Keratinocyte (primary cell): ENCODE data around the gene MAPKBP1.

ENCODE experiments used
- EZH2 ChIP-seq: IDR thresholded peaks from one replicate; pipeline ENCODE4 v1.6.1; 2012; ENCODE audit warnings: inconsistent platforms, mild to moderate bottlenecking, low read length, moderate library complexity
- TF ChIP-seq, protein P1 (sequence below), 3 experiments: IDR thresholded peaks in 1 of 3; conservative IDR thresholded peaks in 1 of 3; optimal IDR thresholded peaks in 1 of 3; 2 replicates in 2 of 3; 3 replicates in 1 of 3; pipeline versions ENCODE3 to v1.5.1; 2011; ENCODE audit warnings: low read length in 3 of 3, mild to moderate bottlenecking in 3 of 3, moderate library complexity in 2 of 3, control low read depth in 1 of 3, inconsistent platforms in 1 of 3; ENCODE audit not compliant: insufficient read depth in 2 of 3; ENCODE audit errors: extremely low read depth in 1 of 3

DNA sequence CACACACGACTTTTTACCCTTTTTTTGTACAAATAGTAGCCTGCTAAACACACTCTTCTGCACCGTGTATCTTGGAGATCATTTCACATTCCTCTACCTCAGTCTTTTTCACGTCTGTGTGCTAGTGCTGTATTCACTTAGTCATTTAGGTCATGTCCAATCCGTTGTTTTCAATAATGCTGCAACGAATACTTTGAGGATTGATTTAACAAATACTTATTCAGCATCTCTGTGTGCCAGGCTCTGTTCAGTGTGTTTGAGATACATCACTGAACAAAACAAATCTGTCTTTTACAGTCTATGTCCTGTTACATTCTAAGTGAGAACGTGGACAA lies 54.5 kb downstream of the MAPKBP1 start:
- TF ChIP-seq, protein P1, sequence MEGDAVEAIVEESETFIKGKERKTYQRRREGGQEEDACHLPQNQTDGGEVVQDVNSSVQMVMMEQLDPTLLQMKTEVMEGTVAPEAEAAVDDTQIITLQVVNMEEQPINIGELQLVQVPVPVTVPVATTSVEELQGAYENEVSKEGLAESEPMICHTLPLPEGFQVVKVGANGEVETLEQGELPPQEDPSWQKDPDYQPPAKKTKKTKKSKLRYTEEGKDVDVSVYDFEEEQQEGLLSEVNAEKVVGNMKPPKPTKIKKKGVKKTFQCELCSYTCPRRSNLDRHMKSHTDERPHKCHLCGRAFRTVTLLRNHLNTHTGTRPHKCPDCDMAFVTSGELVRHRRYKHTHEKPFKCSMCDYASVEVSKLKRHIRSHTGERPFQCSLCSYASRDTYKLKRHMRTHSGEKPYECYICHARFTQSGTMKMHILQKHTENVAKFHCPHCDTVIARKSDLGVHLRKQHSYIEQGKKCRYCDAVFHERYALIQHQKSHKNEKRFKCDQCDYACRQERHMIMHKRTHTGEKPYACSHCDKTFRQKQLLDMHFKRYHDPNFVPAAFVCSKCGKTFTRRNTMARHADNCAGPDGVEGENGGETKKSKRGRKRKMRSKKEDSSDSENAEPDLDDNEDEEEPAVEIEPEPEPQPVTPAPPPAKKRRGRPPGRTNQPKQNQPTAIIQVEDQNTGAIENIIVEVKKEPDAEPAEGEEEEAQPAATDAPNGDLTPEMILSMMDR (optimal IDR thresholded peaks at IDR 0.05 in 1 of 3, IDR thresholded peaks at IDR 0.05 in 1 of 3, conservative IDR thresholded peaks at IDR 0.05 in 1 of 3; ENCODE audit: extremely low read depth in 1 of 3, insufficient read depth in 2 of 3, low read length in 3 of 3): no peak
- TF ChIP-seq EZH2: no peak
